ENCODE results near the gene RBM38.

RBM38 gene

GRCh38 chr20:57449398-57450354 is 58.5 kb downstream of the RBM38 start:
- H2AFZ ChIP-seq (ENCODE audit: low read depth, low read length) = no peak overlapping the region
- H3K4me1 ChIP-seq (ENCODE audit: insufficient read depth, low read length) = no peaks in the 10 kb centered on the region
- H3K4me3 ChIP-seq (ENCODE audit: low read length) = no peak overlapping the region
- H3K9me3 ChIP-seq (ENCODE audit: low read length) = no peaks in the 10 kb centered on the region
- peaks cover 20% of the 10 kb centered on the region for H3K27me3 ChIP-seq (ENCODE audit: insufficient read depth, low read length)
- H3K36me3 ChIP-seq (ENCODE audit: insufficient read depth, low read length) = no peaks in the 10 kb centered on the region

GRCh38 chr20:57450419-57450818 is 59.2 kb downstream of the RBM38 start:
- Histone ChIP-seq H3K4me1 (ENCODE audit: insufficient read depth, low read length) (no peaks in the 10 kb centered on the region), H3K4me3 (ENCODE audit: low read length) (no peak overlapping the region), H3K27me3 (ENCODE audit: insufficient read depth, low read length) (peaks cover 20% of the 10 kb centered on the region)

GRCh38 chr20:57450931-57451330 is 59.7 kb downstream of the RBM38 start:
- Histone ChIP-seq H3K9me3 (ENCODE audit: low read length) (no peaks in the 10 kb centered on the region), H3K27me3 (ENCODE audit: insufficient read depth, low read length) (peaks cover 20% of the 10 kb centered on the region), H3K36me3 (ENCODE audit: insufficient read depth, low read length) (no peaks in the 10 kb centered on the region), H3K4me3 (ENCODE audit: low read length) (no peak overlapping the region), H3K4me1 (ENCODE audit: insufficient read depth, low read length) (no peaks in the 10 kb centered on the region), H2AFZ (ENCODE audit: low read depth, low read length) (no peak overlapping the region)

More at GRCh38 chr20:57450419-57450818, 59.2 kb downstream of the RBM38 start:
- H2AFZ ChIP-seq (ENCODE audit: low read depth, low read length) = no peak overlapping the region
- H3K9me3 ChIP-seq (ENCODE audit: low read length) = no peaks in the 10 kb centered on the region
- H3K36me3 ChIP-seq (ENCODE audit: insufficient read depth, low read length) = no peaks in the 10 kb centered on the region

- H3K9me3 ChIP-seq (ENCODE audit: low read length) = no peaks in the 10 kb centered on the region
- no peak overlapping the region for H3K4me3 ChIP-seq (ENCODE audit: low read length)
- no peaks in the 10 kb centered on the region for H3K4me1 ChIP-seq (ENCODE audit: insufficient read depth, low read length)
- no peak overlapping the region for H2AFZ ChIP-seq (ENCODE audit: low read depth, low read length)
- H3K27me3 ChIP-seq (ENCODE audit: insufficient read depth, low read length) = peaks cover 20% of the 10 kb centered on the region
- H3K36me3 ChIP-seq (ENCODE audit: insufficient read depth, low read length) = no peaks in the 10 kb centered on the region
Measured at GRCh38 chr20:57451431-57451794, 60.2 kb downstream of the RBM38 start.

GRCh38 chr20:57451795-57452661 is 60.8 kb downstream of the RBM38 start:
- no peaks in the 10 kb centered on the region for H3K4me1 ChIP-seq (ENCODE audit: insufficient read depth, low read length)
- peaks cover 17% of the 10 kb centered on the region for H3K27me3 ChIP-seq (ENCODE audit: insufficient read depth, low read length)
- H3K9me3 ChIP-seq (ENCODE audit: low read length) = no peaks in the 10 kb centered on the region
- no peak overlapping the region for H3K4me3 ChIP-seq (ENCODE audit: low read length)
- no peak overlapping the region for H2AFZ ChIP-seq (ENCODE audit: low read depth, low read length)
- H3K36me3 ChIP-seq (ENCODE audit: insufficient read depth, low read length) = no peaks in the 10 kb centered on the region

- Histone ChIP-seq H3K36me3 (ENCODE audit: insufficient read depth, low read length) (no peaks in the 10 kb centered on the region), H3K9me3 (ENCODE audit: low read length) (no peaks in the 10 kb centered on the region), H2AFZ (ENCODE audit: low read depth, low read length) (no peak overlapping the region), H3K4me1 (ENCODE audit: insufficient read depth, low read length) (no peaks in the 10 kb centered on the region), H3K27me3 (ENCODE audit: insufficient read depth, low read length) (peaks cover 7% of the 10 kb centered on the region), H3K4me3 (ENCODE audit: low read length) (no peak overlapping the region)
Measured at GRCh38 chr20:57455386-57455785, 64.2 kb downstream of the RBM38 start.

- Histone ChIP-seq H3K27me3 (ENCODE audit: insufficient read depth, low read length) (peaks cover 2% of the 10 kb centered on the region), H3K9me3 (ENCODE audit: low read length) (no peaks in the 10 kb centered on the region), H3K4me3 (ENCODE audit: low read length) (no peak overlapping the region), H3K36me3 (ENCODE audit: insufficient read depth, low read length) (no peaks in the 10 kb centered on the region), H3K4me1 (ENCODE audit: insufficient read depth, low read length) (peaks cover 1% of the 10 kb centered on the region), H2AFZ (ENCODE audit: low read depth, low read length) (no peak overlapping the region)
Measured at GRCh38 chr20:57456116-57456515, 64.9 kb downstream of the RBM38 start.

- no peaks in the 10 kb centered on the region for H3K9me3 ChIP-seq (ENCODE audit: low read length)
- H3K36me3 ChIP-seq (ENCODE audit: insufficient read depth, low read length) = no peaks in the 10 kb centered on the region
- no peak overlapping the region for H2AFZ ChIP-seq (ENCODE audit: low read depth, low read length)
- H3K4me3 ChIP-seq (ENCODE audit: low read length) = no peak overlapping the region
- peaks cover 2% of the 10 kb centered on the region for H3K4me1 ChIP-seq (ENCODE audit: insufficient read depth, low read length)
- H3K27me3 ChIP-seq (ENCODE audit: insufficient read depth, low read length) = peaks cover 2% of the 10 kb centered on the region
Measured at GRCh38 chr20:57457243-57458095, 66.3 kb downstream of the RBM38 start.

- Histone ChIP-seq H3K27me3 (ENCODE audit: insufficient read depth, low read length) (peaks cover 2% of the 10 kb centered on the region), H3K9me3 (ENCODE audit: low read length) (no peaks in the 10 kb centered on the region), H3K4me1 (ENCODE audit: insufficient read depth, low read length) (peaks cover 2% of the 10 kb centered on the region), H3K36me3 (ENCODE audit: insufficient read depth, low read length) (no peaks in the 10 kb centered on the region), H2AFZ (ENCODE audit: low read depth, low read length) (no peak overlapping the region), H3K4me3 (ENCODE audit: low read length) (no peak overlapping the region)
Measured at GRCh38 chr20:57458400-57459160, 67.4 kb downstream of the RBM38 start.
